ENCODE data around the gene SOCS6. TPM values are rescaled to one million over a fixed set of nuclear protein-coding genes. Genes with fewer than 3 reads are reported as not detected.
"Not testable (repeated sequence)": the region's sequence is repeated elsewhere in the genome, so short reads cannot be mapped to it uniquely, and the experiment has no call there.

SOCS6 gene
- total and polyA plus RNA-seq, 2 donors (not counting 1 experiment from before 2014, with no cell fraction given), result 0.25 to 0.99 TPM

DNA sequence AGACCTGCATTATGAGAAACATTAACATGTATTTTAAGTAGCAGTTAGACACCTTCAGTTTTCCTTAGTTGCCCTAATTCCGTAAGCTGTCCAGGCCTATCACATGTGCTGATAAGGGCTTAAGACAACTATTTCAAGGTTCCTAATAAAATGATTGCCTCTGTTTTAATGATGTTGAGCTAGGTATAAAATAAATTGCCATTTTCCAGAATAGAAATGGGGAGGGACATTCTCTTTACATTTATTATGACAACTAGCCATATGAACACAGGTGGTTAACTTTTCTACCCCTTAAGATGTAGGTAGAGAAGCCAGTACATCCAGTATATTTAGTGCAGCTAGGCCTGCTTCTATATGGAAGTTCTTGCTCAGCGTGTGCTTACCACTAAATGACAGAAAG lies 65.9 kb downstream of the SOCS6 start:
- Histone ChIP-seq H3K27ac (ENCODE audit: low read length in 2 of 2) (no peak overlapping the region), H3K4me3 (ENCODE audit: control extremely low read depth in 1 of 5, extremely low read depth in 1 of 5, insufficient read depth in 1 of 5, low read depth in 2 of 5, low read length in 4 of 5) (no peak overlapping the region), H2AFZ (ENCODE audit: insufficient read depth, low read depth, low read length, poor library complexity, severe bottlenecking) (no peak overlapping the region), H3K79me2 (ENCODE audit: control insufficient read depth, insufficient read depth, low read length) (no peaks in the 10 kb centered on the region), H3K9ac (ENCODE audit: low read length) (no peak overlapping the region), H3K4me1 (ENCODE audit: control insufficient read depth in 2 of 2, insufficient read depth in 2 of 2, low read length in 2 of 2) (no peaks in the 10 kb centered on the region), H3K4me2 (replicated peaks; ENCODE audit: low read depth, low read length, poor library complexity, severe bottlenecking) (no peak overlapping the region), H3K36me3 (replicated peaks in 1 of 2; ENCODE audit: control extremely low read depth in 1 of 2, control insufficient read depth in 1 of 2, extremely low read depth in 1 of 2, insufficient read depth in 2 of 2, low read length in 1 of 2) (no peaks in the 10 kb centered on the region), H3K27me3 (replicated peaks in 1 of 4; ENCODE audit: control extremely low read depth in 1 of 4, control insufficient read depth in 3 of 4, insufficient read depth in 4 of 4, low read length in 3 of 4) (no peaks in the 10 kb centered on the region), H4K20me1 (ENCODE audit: control insufficient read depth, insufficient read depth, low read length, poor library complexity, severe bottlenecking) (no peaks in the 10 kb centered on the region), H3K9me3 (ENCODE audit: control extremely low read depth in 1 of 3, control insufficient read depth in 2 of 3, insufficient read depth in 1 of 3, low read length in 2 of 3) (peaks cover 0 to 3% (median 0%) of the 10 kb centered on the region in 3 donors)
- Mint-ChIP-seq H3K4me3 (no peak overlapping the region), H3K27me3 (peaks cover 4% of the 10 kb centered on the region), H3K9me3 (ENCODE audit: insufficient read depth) (no peaks in the 10 kb centered on the region), H3K27ac (no peak overlapping the region), H3K4me1 (no peaks in the 10 kb centered on the region)
- ChIA-PET POLR2A (no interaction called here), CTCF (no interaction called here)
- no peak for ATAC-seq (ENCODE audit: low read depth)
- TF ChIP-seq, protein P1, sequence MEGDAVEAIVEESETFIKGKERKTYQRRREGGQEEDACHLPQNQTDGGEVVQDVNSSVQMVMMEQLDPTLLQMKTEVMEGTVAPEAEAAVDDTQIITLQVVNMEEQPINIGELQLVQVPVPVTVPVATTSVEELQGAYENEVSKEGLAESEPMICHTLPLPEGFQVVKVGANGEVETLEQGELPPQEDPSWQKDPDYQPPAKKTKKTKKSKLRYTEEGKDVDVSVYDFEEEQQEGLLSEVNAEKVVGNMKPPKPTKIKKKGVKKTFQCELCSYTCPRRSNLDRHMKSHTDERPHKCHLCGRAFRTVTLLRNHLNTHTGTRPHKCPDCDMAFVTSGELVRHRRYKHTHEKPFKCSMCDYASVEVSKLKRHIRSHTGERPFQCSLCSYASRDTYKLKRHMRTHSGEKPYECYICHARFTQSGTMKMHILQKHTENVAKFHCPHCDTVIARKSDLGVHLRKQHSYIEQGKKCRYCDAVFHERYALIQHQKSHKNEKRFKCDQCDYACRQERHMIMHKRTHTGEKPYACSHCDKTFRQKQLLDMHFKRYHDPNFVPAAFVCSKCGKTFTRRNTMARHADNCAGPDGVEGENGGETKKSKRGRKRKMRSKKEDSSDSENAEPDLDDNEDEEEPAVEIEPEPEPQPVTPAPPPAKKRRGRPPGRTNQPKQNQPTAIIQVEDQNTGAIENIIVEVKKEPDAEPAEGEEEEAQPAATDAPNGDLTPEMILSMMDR (IDR thresholded peaks at IDR 0.05), result no peak
- no peak for TF ChIP-seq EZH2 (IDR thresholded peaks at IDR 0.05; ENCODE audit: borderline replicate concordance, insufficient read depth, low read depth, low read length, poor library complexity, severe bottlenecking)
- intact Hi-C loops (cut with micrococcal nuclease), result no loop called here
- no CpG with 5 or more reads among the region's 2 CpGs for WGBS (ENCODE audit: insufficient coverage)
- DNase-seq, result no peak

DNA sequence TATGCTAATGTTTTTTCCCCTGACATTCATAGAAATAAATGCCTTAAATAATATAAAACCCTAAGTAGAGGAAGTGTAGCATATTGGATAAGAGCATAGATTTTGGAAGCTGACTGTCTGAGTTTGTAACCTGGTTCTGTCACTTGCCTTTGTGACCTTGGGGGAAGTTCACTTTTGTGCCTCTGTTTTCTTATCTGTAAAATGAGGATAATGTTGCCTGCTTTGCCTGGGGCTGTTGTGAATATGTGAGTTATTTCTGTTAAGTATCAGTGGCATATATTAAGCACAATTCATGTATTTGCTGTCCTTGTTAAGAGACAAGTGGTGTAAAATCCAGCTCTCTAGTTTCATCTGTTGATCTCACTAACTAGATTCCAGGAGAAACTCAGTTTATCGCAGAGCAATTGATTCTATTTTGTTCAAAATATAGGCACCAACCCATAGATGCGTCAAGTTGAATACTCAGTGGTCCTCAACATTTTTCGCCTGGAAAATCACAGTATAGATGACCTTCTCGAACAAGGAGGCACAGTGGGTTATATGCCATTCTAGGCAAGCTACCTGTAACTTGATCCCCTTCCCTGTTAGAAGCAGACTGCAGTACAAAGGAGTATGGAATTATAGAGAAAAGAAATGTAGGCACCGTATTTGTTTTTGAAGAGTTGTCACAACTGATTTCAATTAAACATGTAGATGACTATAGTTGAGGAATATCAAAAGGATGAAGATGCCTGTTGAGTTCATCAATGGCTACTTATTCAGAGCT lies 67.0 kb downstream of the SOCS6 start:
- intact Hi-C loops (cut with micrococcal nuclease), result no loop called here
- H3K27ac ChIP-seq (ENCODE audit: low read length in 2 of 2), result no peak overlapping the region
- peaks cover 0 to 3% (median 0%) of the 10 kb centered on the region in 3 donors for H3K9me3 ChIP-seq (ENCODE audit: control extremely low read depth in 1 of 3, control insufficient read depth in 2 of 3, insufficient read depth in 1 of 3, low read length in 2 of 3)
- no peaks in the 10 kb centered on the region for H4K20me1 ChIP-seq (ENCODE audit: control insufficient read depth, insufficient read depth, low read length, poor library complexity, severe bottlenecking)
- H3K4me2 ChIP-seq (replicated peaks; ENCODE audit: low read depth, low read length, poor library complexity, severe bottlenecking), result no peak overlapping the region
- H3K79me2 ChIP-seq (ENCODE audit: control insufficient read depth, insufficient read depth, low read length), result no peaks in the 10 kb centered on the region
- TF ChIP-seq, protein P1 (IDR thresholded peaks at IDR 0.05), result no peak
- no peak for TF ChIP-seq EZH2 (IDR thresholded peaks at IDR 0.05; ENCODE audit: borderline replicate concordance, insufficient read depth, low read depth, low read length, poor library complexity, severe bottlenecking)
- H3K27me3 ChIP-seq (replicated peaks in 1 of 4; ENCODE audit: control extremely low read depth in 1 of 4, control insufficient read depth in 3 of 4, insufficient read depth in 4 of 4, low read length in 3 of 4), result no peaks in the 10 kb centered on the region
- no peak for DNase-seq
- no peaks in the 10 kb centered on the region for H3K36me3 ChIP-seq (replicated peaks in 1 of 2; ENCODE audit: control extremely low read depth in 1 of 2, control insufficient read depth in 1 of 2, extremely low read depth in 1 of 2, insufficient read depth in 2 of 2, low read length in 1 of 2)
- Mint-ChIP-seq H3K9me3 (ENCODE audit: insufficient read depth) (no peaks in the 10 kb centered on the region), H3K4me3 (no peak overlapping the region), H3K27ac (no peak overlapping the region), H3K4me1 (no peaks in the 10 kb centered on the region), H3K27me3 (peaks cover 4% of the 10 kb centered on the region)
- H3K4me3 ChIP-seq (ENCODE audit: control extremely low read depth in 1 of 5, extremely low read depth in 1 of 5, insufficient read depth in 1 of 5, low read depth in 2 of 5, low read length in 4 of 5), result no peak overlapping the region
- no peak overlapping the region for H3K9ac ChIP-seq (ENCODE audit: low read length)
- ChIA-PET CTCF (no interaction called here), POLR2A (no interaction called here)
- 100% methylated on average over 4 of the region's 5 CpGs for WGBS (ENCODE audit: insufficient coverage)
- H3K4me1 ChIP-seq (ENCODE audit: control insufficient read depth in 2 of 2, insufficient read depth in 2 of 2, low read length in 2 of 2), result no peaks in the 10 kb centered on the region
- no peak overlapping the region for H2AFZ ChIP-seq (ENCODE audit: insufficient read depth, low read depth, low read length, poor library complexity, severe bottlenecking)
- no peak for ATAC-seq (ENCODE audit: low read depth)

DNA sequence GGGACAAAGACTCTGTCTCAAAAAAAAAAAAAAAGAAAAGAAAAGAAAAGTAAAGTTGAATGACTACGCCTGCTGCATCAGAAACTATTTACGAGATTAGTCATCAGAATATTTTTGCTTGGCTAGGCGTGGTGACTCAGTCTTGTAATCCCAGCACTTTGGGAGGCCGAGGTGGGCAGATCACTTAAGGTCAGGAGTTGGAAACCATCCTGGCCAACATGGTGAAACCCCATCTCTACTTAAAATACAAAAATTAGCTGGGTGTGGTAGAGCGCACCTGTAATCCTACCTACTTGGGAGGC lies 69.2 kb downstream of the SOCS6 start:
- H3K4me1 Mint-ChIP-seq; H3K79me2 ChIP-seq (ENCODE audit: control insufficient read depth, insufficient read depth, low read length); H3K36me3 ChIP-seq (replicated peaks in 1 of 2; ENCODE audit: control extremely low read depth in 1 of 2, control insufficient read depth in 1 of 2, extremely low read depth in 1 of 2, insufficient read depth in 2 of 2, low read length in 1 of 2); H3K4me1 ChIP-seq (ENCODE audit: control insufficient read depth in 2 of 2, insufficient read depth in 2 of 2, low read length in 2 of 2); H3K4me3 ChIP-seq (ENCODE audit: control extremely low read depth in 1 of 5, extremely low read depth in 1 of 5, insufficient read depth in 1 of 5, low read depth in 2 of 5, low read length in 4 of 5); POLR2A ChIA-PET; H3K9ac ChIP-seq (ENCODE audit: low read length); H3K4me3 Mint-ChIP-seq; DNase-seq; H2AFZ ChIP-seq (ENCODE audit: insufficient read depth, low read depth, low read length, poor library complexity, severe bottlenecking); ATAC-seq (ENCODE audit: low read depth); H3K27ac ChIP-seq (ENCODE audit: low read length in 2 of 2); H3K27me3 Mint-ChIP-seq; H3K9me3 ChIP-seq (ENCODE audit: control extremely low read depth in 1 of 3, control insufficient read depth in 2 of 3, insufficient read depth in 1 of 3, low read length in 2 of 3); H3K27me3 ChIP-seq (replicated peaks in 1 of 4; ENCODE audit: control extremely low read depth in 1 of 4, control insufficient read depth in 3 of 4, insufficient read depth in 4 of 4, low read length in 3 of 4); H4K20me1 ChIP-seq (ENCODE audit: control insufficient read depth, insufficient read depth, low read length, poor library complexity, severe bottlenecking); H3K4me2 ChIP-seq (replicated peaks; ENCODE audit: low read depth, low read length, poor library complexity, severe bottlenecking); H3K9me3 Mint-ChIP-seq (ENCODE audit: insufficient read depth); intact Hi-C loops (cut with micrococcal nuclease); H3K27ac Mint-ChIP-seq; CTCF ChIA-PET: not testable (repeated sequence)
- 83% methylated on average over 5 of the region's 5 CpGs for WGBS (ENCODE audit: insufficient coverage)

All from B cell (primary cell).